ENCODE results near the gene HLA-G.
"Not testable (repeated sequence)": the region's sequence is repeated elsewhere in the genome, so short reads cannot be mapped to it uniquely, and the experiment has no call there.

The HLA-G gene

DNA sequence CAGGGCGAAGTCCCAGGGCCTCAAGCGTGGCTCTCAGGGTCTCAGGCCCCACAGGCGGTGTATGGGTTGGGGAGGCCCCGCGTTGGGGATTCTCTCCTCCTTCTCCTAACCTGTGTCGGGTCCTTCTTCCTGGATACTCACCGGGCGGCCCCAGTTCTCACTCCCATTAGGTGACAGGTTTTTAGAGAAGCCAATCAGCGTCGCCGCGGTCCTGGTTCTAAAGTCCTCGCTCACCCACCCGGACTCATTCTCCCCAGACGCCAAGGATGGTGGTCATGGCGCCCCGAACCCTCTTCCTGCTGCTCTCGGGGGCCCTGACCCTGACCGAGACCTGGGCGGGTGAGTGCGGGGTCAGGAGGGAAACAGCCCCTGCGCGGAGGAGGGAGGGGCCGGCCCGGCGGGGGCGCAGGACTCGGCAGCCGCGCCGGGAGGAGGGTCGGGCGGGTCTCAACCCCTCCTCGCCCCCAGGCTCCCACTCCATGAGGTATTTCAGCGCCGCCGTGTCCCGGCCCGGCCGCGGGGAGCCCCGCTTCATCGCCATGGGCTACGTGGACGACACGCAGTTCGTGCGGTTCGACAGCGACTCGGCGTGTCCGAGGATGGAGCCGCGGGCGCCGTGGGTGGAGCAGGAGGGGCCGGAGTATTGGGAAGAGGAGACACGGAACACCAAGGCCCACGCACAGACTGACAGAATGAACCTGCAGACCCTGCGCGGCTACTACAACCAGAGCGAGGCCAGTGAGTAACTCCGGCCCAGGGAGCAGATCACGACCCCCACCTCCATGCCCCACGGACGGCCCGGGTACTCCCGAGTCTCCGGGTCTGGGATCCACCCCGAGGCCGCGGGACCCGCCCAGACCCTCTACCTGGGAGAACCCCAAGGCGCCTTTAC, at the start of gene HLA-G:
Gene HLA-G (plus strand): TSS at position 247 of the 892 bp plus-strand sequence. CDS start 20 bp downstream, at position 267.
- FAIRE-seq (no peak), DNase-seq (ENCODE audit: insufficient read length, low spot score) (no peak)

DNA sequence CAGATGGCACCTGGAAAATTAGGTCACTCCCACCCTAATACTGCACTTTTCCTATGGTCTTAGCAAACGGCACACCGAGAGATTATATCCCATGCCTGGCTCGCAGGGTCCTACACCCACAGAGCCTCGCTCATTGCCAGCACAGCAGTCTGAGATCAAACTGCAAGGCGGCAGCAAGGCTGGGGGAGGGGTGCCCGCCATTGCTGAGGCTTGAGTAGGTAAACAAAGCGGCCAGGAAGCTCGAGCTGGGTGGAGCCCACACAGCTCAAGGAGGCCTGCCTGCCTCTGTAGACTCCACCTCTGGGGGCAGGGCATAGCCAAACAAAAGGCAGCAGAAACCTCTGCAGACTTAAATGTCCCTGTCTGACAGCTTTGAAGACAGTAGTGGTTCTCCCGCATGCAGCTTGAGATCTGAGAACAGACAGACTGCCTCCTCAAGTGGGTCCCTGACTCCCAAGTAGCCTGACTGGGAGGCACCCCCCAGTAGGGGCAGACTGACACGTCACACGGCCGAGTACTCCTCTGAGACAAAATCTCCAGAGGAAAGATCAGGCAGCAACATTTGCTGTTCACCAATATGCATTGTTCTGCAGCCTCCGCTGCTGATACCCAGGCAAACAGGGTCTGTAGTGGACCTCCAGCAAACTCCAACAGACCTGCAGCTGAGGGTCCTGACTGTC, 47.5 kb upstream of the HLA-G start:
- not testable (repeated sequence) for DNase-seq (ENCODE audit: insufficient read length, low spot score); FAIRE-seq

DNA sequence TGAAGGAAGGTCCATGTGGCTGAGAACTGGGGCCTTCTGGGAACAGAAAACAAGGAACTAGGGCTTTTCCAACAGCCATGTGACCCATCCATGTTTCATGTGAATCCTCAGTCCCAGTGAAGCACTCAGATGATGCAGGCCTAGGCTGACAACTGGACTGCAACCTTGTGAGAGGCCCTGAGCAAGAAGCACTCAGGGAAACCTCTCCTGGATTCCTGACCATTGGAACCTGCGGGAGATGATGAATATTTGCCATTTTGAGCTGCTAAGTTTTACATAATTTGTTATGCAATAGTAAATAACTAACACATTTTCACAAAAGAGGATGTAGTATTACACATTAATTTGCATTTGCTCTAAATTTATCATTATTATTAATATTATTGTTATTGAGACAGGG, 38.4 kb upstream of the HLA-G start:
- DNase-seq (ENCODE audit: insufficient read length, low spot score) (no peak), FAIRE-seq (no peak)

DNA sequence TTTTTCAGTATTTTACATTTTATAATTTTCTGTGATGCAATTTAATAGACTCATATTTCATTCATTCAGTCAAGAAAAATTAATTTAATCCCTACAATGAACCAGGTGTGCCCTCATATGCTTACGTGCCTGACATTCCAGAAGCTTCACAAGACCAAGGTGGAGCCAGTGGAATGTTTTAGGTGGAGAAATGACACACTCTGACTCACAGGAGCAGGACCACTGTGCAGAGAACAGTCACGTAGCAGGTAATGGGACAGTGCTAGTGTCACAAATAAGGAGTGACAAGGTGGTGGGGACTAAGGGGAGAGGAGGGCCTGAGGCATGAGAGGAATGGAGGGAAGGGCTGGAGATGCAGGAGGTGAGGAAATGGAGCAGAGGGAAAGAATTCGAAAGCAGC, 37.0 kb upstream of the HLA-G start:
- DNase-seq (ENCODE audit: insufficient read length, low spot score) (no peak), FAIRE-seq (no peak)

DNA sequence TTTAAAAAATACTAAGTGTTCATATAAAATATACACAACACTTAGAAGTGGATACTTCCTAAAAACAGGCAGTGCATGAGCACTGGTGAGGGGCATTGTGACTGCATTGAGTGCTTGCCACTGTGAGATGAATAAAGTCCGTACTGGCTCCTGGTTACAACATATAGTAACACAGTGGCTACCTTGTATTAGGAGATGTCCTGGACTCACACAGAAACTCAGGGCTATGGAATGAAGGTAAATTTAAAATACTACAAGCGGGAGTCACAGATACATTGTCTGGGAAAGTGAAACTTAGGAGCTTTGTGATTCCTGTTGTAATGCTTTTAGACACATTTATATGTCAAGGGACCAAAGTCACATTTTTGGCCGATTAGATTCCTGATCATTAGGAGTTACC, 36.5 kb upstream of the HLA-G start:
- DNase-seq (ENCODE audit: insufficient read length, low spot score) (no peak), FAIRE-seq (no peak)

DNA sequence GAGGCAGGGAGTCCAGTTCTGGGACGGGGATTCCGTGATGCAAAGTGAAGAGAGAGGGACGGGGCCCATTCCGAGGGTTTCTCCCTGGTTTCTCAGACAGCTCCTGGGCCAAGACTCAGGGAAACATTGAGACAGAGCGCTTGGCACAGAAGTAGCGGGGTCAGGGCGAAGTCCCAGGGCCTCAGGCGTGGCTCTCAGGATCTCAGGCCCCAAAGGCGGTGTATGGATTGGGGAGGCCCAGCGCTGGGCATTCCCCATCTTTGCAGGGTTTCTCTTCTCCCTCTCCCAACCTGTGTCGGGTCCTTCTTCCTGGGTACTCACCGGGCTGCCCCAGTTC, 35.9 kb upstream of the HLA-G start:
- FAIRE-seq (no peak), DNase-seq (ENCODE audit: insufficient read length, low spot score) (no peak)

DNA sequence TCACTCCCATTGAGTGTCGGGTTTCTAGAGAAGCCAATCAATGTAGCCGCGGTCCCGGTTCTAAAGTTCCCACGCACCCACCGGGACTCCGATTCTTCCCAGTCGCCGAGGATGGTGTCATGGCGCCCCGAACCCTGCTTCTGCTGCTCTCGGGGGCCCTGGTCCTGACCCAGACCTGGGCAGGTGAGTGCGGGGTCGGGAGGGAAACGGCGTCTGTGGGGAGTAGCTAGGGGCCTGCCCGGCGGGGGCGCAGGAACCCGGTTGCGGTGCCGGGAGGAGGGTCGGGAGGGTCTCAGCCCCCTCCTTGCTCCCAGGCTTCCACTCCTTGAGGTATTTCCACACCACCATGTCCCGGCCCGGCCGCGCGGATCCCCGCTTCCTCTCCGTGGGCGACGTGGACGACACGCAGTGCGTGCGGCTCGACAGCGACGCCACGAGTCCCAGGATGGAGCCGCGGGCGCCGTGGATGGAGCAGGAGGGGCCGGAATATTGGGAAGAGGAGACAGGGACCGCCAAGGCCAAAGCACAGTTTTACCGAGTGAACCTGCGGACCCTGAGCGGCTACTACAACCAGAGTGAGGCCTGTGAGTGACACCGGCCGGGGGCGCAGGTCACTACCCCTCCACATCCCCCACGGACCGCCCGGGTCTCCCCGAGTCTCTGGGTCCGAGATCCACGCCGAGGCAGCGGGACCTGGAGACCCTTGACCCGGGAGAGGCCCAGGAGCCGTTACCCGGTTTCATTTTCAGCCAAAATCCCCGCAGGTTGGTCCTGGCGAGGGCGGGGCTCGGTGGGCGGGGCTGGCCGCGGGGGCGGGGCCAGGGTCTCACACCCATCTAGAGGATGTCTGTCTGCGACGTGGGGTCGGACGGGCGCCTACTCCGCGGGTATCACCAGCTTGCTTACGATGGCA, 35.2 kb upstream of the HLA-G start:
- FAIRE-seq (no peak), DNase-seq (ENCODE audit: insufficient read length, low spot score) (no peak)

DNA sequence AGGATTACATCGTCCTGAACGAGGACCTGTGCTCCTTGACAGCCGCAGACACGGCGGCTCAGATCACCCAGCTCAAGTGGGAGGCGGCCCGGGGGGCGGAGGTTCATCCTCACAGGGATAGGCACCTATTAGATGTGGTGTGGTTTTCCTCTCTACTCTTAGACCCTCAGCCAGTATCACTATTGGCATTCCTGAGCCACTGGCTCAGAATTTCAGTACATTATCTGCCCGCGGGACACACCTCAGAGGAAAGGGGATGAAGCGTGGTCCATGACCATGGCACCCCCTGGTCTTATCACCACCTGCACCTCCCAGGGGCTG, 34.6 kb upstream of the HLA-G start:
- DNase-seq (ENCODE audit: insufficient read length, low spot score) (no peak), FAIRE-seq (no peak)

DNA sequence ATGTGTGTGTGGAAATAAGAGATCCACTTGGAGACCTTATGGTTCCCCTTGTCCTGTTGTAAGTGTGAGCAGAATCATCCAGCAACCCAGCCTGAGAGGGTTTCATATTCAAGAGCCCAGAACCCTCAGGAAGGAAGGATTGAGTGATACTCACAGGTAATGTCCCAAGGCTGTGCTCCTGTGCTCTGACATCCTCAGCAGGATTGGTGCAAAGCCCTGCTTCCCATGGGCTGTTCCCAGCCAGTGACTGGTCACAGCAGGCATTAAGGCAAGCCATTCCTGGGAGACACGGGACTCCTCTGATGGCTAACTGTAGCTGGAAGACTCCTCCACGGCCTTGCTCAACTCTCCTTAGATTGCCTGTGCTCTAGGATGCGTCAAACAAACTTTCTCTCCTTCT, 33.8 kb upstream of the HLA-G start:
- no peak for DNase-seq (ENCODE audit: insufficient read length, low spot score)
- no peak for FAIRE-seq

DNA sequence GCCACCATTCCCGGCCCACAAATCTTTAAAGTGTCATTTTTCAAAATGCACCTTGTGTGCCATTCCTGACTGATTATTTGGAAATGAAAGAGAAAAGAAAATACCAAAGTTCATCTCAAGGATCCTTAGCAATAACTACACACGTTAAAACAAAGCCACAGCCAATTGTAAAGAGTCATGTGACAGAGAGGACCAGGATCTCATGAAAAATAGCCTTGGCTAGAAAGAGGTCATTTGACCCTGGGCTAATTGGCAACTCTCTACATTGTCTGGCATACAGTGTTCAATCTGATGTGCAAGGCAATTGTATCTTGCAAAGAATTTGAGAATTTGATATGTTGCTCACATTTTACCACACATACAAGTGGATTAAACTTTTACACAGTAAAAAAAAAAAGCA, 31.6 kb upstream of the HLA-G start:
- DNase-seq (ENCODE audit: insufficient read length, low spot score), result no peak
- no peak for FAIRE-seq

DNA sequence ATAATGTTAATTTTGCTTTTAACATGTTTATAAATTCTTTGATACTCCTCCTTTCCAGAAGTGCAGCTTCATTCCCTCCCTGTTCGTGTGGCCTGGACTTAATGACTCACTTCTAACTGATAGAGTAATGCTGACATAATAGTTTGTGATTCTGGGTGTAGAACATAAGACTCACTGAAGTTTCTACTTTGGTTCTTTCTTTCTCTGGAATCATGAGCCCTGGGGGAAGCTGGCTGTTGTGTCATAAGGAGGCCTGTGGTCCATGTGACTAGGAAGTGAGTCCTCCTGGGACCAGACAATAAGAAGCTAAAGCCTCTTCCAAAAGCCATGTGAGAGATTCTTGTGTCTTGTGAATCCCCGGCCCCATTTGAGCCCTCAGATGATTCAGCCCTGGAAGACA, 30.5 kb upstream of the HLA-G start:
- FAIRE-seq (no peak), DNase-seq (ENCODE audit: insufficient read length, low spot score) (no peak)

DNA sequence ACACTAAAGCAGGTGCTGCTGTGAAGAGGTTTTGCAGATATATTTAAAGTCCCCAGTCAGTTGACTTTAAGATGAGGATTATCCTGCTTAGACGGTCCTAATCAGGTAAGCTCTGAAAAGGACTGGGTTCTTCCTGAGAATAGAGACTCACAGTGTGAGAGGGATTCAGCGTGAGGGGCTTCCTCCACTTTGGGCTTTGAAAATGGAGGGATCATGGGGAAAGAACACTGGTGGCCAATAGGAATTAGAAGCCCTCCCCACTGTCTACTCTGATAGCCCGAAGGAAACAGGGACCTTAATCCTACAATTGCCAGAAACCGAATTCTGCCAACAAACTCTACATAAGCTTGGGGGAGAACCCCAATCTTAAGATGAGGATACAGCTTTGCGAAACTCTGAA, 29.7 kb upstream of the HLA-G start:
- FAIRE-seq, result no peak
- DNase-seq (ENCODE audit: insufficient read length, low spot score), result no peak

DNA sequence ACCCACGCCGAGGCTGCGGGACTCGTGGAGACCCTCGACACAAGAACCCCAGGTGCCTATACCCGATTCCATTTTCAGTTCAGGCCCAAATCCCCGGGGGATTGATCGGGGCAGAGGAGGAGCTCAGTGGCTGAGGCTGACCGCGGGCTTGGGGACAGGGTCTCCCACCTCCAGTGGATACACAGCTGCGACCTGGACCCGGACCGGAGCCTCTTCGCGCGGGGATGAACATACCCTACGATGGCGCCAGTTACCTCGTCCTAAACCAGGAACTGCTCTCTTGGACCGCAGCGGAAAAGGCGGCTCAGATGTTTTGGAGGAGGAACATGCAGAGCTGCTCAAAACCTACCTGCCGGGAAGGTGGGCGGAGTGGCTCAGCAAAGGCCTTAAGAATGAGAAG, 27.4 kb upstream of the HLA-G start:
- DNase-seq (ENCODE audit: insufficient read length, low spot score) (no peak), FAIRE-seq (no peak)

DNA sequence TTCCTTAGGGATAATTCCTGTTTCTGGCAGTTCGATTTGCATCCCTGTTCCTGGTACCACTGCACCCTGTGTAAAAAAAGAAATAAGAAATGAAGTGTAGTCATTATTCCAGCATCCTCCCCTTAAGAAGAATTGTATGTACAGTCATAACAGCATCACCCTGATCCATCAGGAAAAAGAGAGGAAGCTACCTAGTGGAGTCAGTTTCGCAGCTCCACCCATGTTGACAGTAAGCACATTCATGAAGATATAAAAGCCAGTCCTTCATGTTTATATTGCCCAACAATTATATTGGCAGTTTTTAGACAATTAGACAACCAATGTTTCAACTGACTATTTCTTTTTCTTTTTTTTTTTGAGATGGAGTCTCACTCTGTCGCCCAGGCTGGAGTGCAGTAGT, 21.2 kb upstream of the HLA-G start:
- no peak for FAIRE-seq
- no peak for DNase-seq (ENCODE audit: insufficient read length, low spot score)

DNA sequence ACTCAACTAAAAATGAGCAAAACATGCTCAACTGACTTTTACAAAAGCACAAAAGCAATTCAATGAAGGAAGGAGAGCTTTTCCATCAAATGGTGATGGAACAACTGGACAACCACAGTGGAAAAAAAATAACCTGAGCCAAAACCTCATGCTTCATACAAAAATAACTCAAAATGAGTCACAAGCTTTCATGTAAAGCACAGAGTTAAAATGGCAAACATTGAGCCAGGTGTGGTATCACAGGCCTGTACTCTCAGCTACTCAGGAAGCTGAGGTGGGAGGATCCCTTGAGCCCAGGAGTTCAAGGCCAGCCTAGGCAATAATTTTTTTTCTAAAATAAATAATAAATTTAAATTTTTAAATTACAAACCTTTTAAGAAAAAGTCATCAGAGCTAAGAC, 18.4 kb upstream of the HLA-G start:
- DNase-seq (ENCODE audit: insufficient read length, low spot score), result no peak
- no peak for FAIRE-seq

DNA sequence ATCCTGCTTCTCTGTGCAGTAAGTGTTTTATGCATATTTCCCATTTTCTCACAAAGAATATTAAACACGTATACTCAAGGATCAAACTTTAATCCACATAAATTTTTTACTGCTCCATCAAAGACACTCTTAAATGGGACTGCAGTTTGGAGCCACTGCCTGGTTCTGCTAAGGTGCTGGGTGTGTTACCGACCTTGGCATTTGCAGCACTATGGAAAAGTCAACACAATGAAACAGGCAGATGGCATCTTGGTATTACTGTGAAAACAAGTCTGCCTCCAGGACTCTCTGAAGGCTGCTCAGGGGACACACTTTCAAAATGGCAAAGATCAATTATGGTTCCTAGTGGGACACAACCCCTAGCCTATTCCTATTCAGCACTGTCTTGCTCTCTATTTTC, 17.3 kb upstream of the HLA-G start:
- FAIRE-seq, result no peak
- DNase-seq (ENCODE audit: insufficient read length, low spot score), result no peak

DNA sequence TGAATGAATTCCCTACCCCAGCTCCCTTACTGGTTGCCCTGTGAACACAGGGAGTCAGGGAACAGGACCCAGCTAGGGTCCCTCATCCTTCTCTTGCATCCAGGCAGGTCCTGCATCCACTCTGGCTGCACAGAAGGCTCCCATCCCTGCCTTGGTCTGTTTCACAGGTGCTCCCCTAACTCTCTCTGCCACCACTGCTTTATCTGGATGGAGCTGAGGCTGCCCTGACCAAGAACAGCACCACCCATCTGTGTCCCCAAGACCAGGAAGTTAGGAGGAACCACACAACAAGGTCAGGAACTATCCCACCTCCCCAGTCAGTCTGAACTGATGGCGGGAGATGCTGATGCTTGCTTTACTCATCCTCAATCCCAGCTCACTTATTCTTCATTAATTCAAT, 16.2 kb upstream of the HLA-G start:
- no peak for DNase-seq (ENCODE audit: insufficient read length, low spot score)
- no peak for FAIRE-seq

DNA sequence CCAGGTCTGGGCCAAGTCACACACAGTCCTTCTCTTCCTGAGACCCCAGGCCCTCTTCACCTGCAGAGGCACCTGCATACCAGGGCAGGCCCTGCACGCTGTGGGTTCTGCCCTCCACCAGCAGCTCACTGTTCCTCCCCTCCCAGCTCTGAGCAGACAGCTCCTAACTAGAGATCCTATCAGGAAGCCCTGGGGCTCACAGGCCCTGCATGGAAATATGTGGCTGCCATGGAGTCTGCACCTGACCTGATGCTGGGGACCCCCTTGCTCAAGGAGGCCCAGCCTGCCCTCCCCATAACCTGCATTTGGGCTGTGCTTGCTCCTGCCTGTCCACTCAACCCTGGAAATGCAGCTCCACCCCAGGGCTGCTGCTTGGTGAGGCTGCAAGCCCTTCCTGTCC, 14.6 kb upstream of the HLA-G start:
- DNase-seq (ENCODE audit: insufficient read length, low spot score), result no peak
- FAIRE-seq, result no peak

DNA sequence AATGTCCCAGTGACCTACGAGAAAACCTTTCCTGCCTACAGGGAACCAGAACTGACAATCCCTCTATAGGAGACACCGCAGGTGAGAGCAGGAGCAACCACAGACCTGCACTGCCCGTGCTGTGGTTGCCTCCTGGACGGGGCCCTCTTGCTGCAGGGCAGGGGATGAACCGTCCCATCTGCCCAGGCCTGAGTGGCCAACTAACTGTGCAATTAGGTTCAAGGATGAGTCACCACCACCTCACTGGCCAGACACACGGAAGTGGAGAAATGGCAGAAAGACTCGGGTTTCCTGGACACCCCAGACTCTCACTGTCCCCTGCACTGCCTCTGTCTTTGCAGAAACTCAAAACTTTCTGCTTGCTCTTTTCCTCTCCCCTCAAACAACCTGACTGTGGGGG, 13.8 kb upstream of the HLA-G start:
- peak; percentile 33 for DNase-seq (ENCODE audit: insufficient read length, low spot score)
- FAIRE-seq, result peak; percentile 9

DNA sequence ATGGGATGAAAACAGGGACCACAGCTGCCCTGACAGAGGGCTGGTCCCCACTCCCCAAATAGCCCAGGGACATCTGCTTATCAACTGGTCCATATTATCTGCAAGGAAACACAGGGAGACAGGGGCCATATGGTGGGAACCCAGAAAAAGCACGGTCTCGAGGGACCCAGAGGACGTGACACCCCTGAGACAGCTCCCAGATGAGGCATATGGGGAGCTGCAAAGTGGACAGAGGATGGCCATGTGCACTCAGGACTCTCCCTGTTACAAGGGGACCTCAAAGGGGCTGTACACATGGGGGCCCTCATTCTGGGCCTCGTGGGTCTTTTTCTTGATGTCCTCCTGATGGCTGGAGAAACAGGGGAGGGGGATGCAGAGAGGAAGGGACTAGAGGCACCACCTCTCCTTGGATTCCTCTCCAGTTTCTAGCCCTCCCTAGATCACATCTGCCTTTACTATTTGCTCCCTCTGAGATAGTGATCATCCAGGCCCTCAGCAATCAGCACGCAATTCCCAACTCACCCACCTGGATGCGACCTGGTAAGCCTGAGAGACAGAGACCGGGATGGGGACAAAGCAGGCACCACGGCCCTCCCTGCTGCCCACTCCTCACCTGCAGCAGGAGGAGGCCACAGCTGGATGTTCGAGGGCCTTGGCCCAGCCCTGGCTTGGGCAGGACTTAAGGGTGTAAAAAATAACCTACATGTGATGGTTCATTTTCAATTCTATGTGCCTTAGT, 13.1 kb upstream of the HLA-G start:
- FAIRE-seq (no peak), DNase-seq (ENCODE audit: insufficient read length, low spot score) (no peak)
